ENCODE data around the gene LIPK.

DNA sequence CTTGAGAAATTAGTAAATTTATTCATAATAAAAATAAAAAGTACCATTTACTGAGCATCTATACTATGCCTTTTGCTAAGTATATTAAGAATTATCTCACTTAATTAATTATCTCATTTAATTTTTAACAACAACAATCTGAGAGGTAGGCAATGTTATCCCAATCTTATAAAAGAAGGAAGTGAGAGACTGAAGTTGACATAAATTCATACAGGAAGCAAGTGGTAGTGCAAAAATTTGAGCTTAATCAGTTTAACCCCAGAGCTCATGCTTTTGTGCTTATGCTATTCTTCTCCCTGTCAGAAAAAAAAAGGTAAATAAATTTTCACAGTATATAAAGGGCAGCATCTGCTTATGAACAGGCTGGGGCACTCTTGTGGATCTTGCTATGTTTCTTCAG, 44.5 kb upstream of the LIPK start:
- TF ChIP-seq POLR2A (IDR thresholded peaks at IDR 0.05; ENCODE audit: extremely low read depth, insufficient read length) (no peak), MYC (IDR thresholded peaks at IDR 0.05; ENCODE audit: low read depth, low read length) (no peak)
- TF ChIP-seq, protein P1, sequence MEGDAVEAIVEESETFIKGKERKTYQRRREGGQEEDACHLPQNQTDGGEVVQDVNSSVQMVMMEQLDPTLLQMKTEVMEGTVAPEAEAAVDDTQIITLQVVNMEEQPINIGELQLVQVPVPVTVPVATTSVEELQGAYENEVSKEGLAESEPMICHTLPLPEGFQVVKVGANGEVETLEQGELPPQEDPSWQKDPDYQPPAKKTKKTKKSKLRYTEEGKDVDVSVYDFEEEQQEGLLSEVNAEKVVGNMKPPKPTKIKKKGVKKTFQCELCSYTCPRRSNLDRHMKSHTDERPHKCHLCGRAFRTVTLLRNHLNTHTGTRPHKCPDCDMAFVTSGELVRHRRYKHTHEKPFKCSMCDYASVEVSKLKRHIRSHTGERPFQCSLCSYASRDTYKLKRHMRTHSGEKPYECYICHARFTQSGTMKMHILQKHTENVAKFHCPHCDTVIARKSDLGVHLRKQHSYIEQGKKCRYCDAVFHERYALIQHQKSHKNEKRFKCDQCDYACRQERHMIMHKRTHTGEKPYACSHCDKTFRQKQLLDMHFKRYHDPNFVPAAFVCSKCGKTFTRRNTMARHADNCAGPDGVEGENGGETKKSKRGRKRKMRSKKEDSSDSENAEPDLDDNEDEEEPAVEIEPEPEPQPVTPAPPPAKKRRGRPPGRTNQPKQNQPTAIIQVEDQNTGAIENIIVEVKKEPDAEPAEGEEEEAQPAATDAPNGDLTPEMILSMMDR (IDR thresholded peaks at IDR 0.05; ENCODE audit: low read depth, low read length), result no peak

All from NB4 (cell line).